ENCODE measurements around the gene COA8. TPM values are rescaled to one million over a fixed set of nuclear protein-coding genes. Genes with fewer than 3 reads are reported as not detected.

The COA8 gene
- total and polyA plus RNA-seq, 9 donors, result 36.6 to 61.2 (median 48.7) TPM

DNA sequence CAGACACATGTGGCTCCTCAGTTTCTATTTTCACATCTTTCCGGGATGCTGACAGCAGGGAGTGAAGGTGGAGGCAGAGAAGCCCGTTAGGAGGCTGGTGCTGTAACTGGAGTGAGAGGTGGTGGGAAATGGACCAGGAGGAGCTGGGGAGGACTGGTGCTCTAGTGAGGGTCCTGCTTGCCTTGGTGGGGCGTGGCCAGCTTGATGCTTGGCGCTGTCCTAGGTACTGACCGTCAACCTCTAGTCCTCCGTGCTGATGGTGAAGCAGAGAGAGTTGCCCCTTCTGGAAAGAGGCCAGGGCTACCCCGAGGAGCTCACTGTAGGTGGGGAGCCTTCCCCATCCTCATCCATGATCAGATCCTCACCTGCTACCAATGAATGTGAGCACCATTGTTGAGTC lies 32.4 kb upstream of the COA8 start:
- H3K36me3 ChIP-seq (ENCODE audit: control insufficient read depth, insufficient read depth, low read length), result peaks cover 22% of the 10 kb centered on the region
- no peak overlapping the region for H3K4me3 ChIP-seq (ENCODE audit: low read length)

DNA sequence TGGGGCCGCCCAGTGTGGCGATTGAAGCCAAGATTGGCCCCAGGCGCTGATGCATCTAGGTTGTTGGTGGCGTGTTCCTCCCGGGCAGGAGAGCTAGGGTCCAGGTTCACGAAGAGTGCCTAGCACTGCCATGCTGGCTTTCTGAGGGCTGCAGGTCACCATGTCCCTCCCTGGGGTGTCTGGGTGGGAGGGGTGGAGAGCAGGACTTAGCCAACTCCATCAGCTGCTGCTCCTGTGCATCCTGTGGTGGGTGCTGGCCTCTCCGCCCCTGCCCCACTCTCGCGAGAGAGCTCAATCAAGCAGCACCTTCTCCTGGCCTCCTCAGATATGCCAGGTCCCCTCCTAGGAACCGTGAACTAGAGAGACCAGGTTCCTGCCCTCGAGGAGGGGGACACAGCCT lies 31.9 kb upstream of the COA8 start:
- no peak overlapping the region for H3K27ac ChIP-seq (ENCODE audit: low read length)
- no peaks in the 10 kb centered on the region for H3K9me3 ChIP-seq (replicated peaks; ENCODE audit: control insufficient read depth, low read depth, low read length)
- peaks cover 42% of the 10 kb centered on the region for H3K4me1 ChIP-seq (ENCODE audit: control insufficient read depth, insufficient read depth, low read length)
- H3K36me3 ChIP-seq (ENCODE audit: control insufficient read depth, insufficient read depth, low read length), result peaks cover 22% of the 10 kb centered on the region
- H3K4me3 ChIP-seq (ENCODE audit: low read length), result no peak overlapping the region
- DNase-seq, result no peak
- H3K27me3 ChIP-seq (ENCODE audit: control insufficient read depth, insufficient read depth, low read length), result no peaks in the 10 kb centered on the region
- 93% methylated on average over 7 of the region's 11 CpGs for WGBS (ENCODE audit: insufficient coverage)

More for the DNA sequence above, 32.4 kb upstream of the COA8 start:
- Histone ChIP-seq H3K9me3 (replicated peaks; ENCODE audit: control insufficient read depth, low read depth, low read length) (no peaks in the 10 kb centered on the region), H3K27ac (ENCODE audit: low read length) (no peak overlapping the region), H3K4me1 (ENCODE audit: control insufficient read depth, insufficient read depth, low read length) (peaks cover 43% of the 10 kb centered on the region), H3K27me3 (ENCODE audit: control insufficient read depth, insufficient read depth, low read length) (no peaks in the 10 kb centered on the region)
- WGBS (ENCODE audit: insufficient coverage), result 43% methylated on average over 7 of the region's 7 CpGs
- no peak for DNase-seq

DNA sequence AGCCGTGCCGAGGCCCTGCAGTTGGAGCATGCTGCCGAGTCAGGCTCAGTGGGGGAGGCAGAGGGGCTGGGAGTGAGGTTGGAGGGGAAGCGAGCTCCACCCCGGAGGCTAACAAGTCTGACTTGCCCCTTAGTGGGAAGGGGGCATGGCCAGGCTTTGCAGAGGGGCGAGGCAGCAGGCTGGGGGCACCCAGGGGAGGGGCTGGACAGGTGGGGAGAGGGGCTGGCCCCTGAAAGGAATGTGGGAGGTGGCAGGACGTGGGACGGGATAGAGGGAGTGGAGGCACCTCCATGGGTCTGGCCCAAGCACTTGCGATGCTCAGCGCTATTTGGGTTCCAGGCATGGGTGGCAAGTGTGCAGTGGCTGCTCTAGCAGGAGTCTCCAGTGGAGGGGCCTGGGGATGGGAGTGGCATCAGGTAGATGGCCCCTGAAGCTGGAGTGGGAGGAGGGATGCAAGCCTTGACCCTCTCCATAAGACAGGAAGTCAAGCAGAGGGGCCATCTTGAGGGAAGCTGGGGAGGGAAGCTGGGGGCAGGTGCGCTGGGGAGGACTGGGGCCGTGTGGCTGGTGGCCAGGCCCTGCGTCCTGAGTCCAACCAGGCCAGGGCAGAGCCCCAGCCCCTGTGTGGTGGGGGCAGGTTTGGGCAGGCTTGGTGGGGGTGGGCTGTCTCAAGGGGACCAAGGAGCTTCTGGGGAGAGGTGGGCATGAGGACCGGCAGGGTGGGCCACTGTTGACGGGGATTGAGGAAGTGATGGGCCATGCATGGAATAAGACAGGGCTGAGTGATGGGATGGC lies 31.1 kb upstream of the COA8 start:
- H3K36me3 ChIP-seq (ENCODE audit: control insufficient read depth, insufficient read depth, low read length), result peaks cover 27% of the 10 kb centered on the region

DNA sequence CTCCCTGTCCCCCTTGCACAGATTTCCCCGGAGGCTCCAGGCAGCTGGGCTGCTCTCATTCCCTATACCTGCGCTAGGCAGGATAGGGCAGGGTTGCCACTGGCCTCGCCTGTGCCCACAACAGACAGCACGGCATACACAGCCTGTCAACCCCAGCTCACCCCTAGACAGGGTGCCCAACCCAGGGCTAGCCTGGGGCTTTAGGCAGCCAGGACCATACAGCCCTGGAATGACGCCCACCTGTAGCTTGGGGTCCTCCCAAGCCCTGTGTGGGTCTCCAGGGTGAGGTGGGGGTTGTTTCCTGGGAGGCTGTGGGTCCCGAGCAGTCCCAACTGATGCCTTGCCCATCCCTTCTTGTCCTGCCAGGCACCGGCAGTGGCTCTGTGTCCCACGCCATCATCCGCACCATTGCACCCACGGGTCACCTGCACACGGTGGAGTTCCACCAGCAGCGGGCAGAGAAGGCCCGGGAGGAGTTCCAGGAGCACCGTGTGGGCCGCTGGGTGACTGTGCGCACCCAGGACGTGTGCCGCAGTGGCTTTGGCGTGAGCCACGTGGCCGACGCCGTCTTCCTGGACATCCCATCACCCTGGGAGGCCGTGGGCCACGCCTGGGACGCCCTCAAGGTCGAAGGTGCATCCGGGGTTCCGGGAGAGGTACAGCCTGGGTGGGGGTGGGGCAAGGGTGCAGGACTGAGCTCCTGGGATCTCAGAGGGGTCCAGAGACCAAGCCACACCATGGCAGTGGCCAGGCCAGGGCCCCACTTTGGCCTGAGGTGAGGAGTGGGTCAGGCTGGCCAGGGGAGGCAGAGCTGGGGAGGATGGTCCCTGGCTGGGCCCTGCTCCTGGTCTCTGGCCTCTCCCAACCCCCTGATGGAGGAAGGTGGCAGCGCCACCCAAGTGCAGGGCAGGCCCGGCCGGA lies 30.3 kb upstream of the COA8 start:
- H3K36me3 ChIP-seq (ENCODE audit: control insufficient read depth, insufficient read depth, low read length), result peaks cover 27% of the 10 kb centered on the region
- no peak for DNase-seq
- H3K27me3 ChIP-seq (ENCODE audit: control insufficient read depth, insufficient read depth, low read length), result no peaks in the 10 kb centered on the region
- H3K9me3 ChIP-seq (replicated peaks; ENCODE audit: control insufficient read depth, low read depth, low read length), result no peaks in the 10 kb centered on the region
- H3K4me3 ChIP-seq (ENCODE audit: low read length), result no peak overlapping the region
- peaks cover 41% of the 10 kb centered on the region for H3K4me1 ChIP-seq (ENCODE audit: control insufficient read depth, insufficient read depth, low read length)
- no peak overlapping the region for H3K27ac ChIP-seq (ENCODE audit: low read length)
- WGBS (ENCODE audit: insufficient coverage), result 91% methylated on average over 27 of the region's 32 CpGs

More for the DNA sequence above, 31.1 kb upstream of the COA8 start:
- H3K9me3 ChIP-seq (replicated peaks; ENCODE audit: control insufficient read depth, low read depth, low read length), result no peaks in the 10 kb centered on the region
- 74% methylated on average over 13 of the region's 15 CpGs for WGBS (ENCODE audit: insufficient coverage)
- peaks cover 39% of the 10 kb centered on the region for H3K4me1 ChIP-seq (ENCODE audit: control insufficient read depth, insufficient read depth, low read length)
- DNase-seq, result no peak
- H3K27me3 ChIP-seq (ENCODE audit: control insufficient read depth, insufficient read depth, low read length), result no peaks in the 10 kb centered on the region
- no peak overlapping the region for H3K4me3 ChIP-seq (ENCODE audit: low read length)
- no peak overlapping the region for H3K27ac ChIP-seq (ENCODE audit: low read length)

DNA sequence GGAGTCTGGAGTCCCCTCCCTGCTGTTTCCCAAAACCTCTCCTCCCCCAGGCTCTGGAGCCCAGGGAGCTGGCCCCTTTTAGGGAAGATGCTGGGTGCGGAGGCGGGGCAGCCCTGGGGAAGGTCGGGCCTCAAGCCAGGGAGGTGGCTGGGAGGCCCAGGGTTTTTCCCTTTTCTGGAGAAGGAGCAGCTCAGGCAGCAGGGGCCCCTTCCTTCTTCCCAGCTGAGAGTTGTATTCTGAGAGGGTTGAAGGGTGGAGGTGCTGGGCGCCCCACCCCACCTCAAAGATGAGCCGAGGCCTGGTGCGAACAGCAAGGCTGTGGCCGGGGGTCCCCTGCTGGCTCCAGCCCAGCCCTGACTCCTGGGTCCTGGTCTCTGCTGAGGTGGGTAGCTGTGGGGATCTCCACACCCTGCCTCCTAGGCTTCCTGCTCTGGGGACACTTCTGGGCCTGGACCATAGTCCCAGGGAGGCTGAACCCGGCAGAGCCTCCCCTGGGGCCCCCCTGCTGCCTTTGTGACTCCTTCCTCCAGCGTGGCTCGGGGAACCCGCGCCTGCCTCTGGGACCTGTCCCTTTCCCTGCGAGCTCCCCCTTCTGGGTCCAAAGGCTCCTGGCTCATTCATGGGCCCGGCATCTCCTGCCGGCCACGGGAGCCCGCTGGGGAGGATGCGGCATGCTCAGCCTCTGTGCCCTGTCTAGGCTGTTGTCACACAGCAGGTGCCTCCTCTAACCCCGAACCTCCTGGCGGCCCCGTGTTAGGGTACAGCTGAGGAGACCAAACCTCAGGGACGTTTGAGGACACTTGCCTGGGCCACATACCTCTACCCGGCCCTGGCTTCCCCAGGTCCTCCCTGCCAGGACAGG lies 29.4 kb upstream of the COA8 start:
- Histone ChIP-seq H3K4me3 (ENCODE audit: low read length) (no peak overlapping the region), H3K27ac (ENCODE audit: low read length) (no peak overlapping the region), H3K27me3 (ENCODE audit: control insufficient read depth, insufficient read depth, low read length) (no peaks in the 10 kb centered on the region), H3K4me1 (ENCODE audit: control insufficient read depth, insufficient read depth, low read length) (peaks cover 41% of the 10 kb centered on the region), H3K36me3 (ENCODE audit: control insufficient read depth, insufficient read depth, low read length) (peaks cover 27% of the 10 kb centered on the region), H3K9me3 (replicated peaks; ENCODE audit: control insufficient read depth, low read depth, low read length) (no peaks in the 10 kb centered on the region)
- WGBS (ENCODE audit: insufficient coverage), result 76% methylated on average over 20 of the region's 23 CpGs
- no peak for DNase-seq

DNA sequence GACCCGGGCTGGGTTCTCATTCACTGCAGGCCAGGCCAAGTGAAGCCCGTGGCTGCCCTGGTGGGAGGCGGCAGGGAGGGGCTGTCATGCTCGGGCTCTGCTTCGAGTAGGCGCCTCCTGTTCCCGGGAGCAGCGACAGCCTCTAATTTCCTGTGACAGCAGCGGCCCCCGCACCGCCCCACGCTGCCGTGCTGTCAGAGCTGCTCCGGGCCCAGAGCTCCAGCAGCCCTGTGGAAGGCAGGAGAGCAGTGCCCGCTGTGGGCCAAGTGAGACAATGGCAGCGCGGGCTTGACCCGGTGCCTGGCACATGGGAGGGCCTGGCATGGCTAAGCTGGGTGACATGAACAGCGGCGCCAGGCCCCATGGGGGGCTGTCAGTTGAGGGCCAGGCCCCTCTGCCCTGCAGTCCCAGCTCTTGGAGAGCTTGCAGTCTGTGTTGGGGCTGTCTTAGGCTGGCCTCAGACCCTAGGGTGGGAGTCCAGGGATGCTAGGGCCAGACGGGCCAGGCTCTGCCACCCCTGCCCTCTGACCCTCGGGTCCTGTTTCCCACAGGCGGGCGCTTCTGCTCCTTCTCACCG lies 28.7 kb upstream of the COA8 start:
- Histone ChIP-seq H3K9me3 (replicated peaks; ENCODE audit: control insufficient read depth, low read depth, low read length) (no peaks in the 10 kb centered on the region), H3K4me3 (ENCODE audit: low read length) (no peak overlapping the region), H3K27ac (ENCODE audit: low read length) (no peak overlapping the region), H3K36me3 (ENCODE audit: control insufficient read depth, insufficient read depth, low read length) (peaks cover 27% of the 10 kb centered on the region), H3K27me3 (ENCODE audit: control insufficient read depth, insufficient read depth, low read length) (no peaks in the 10 kb centered on the region), H3K4me1 (ENCODE audit: control insufficient read depth, insufficient read depth, low read length) (peaks cover 43% of the 10 kb centered on the region)
- 84% methylated on average over 25 of the region's 25 CpGs for WGBS (ENCODE audit: insufficient coverage)
- no peak for DNase-seq

DNA sequence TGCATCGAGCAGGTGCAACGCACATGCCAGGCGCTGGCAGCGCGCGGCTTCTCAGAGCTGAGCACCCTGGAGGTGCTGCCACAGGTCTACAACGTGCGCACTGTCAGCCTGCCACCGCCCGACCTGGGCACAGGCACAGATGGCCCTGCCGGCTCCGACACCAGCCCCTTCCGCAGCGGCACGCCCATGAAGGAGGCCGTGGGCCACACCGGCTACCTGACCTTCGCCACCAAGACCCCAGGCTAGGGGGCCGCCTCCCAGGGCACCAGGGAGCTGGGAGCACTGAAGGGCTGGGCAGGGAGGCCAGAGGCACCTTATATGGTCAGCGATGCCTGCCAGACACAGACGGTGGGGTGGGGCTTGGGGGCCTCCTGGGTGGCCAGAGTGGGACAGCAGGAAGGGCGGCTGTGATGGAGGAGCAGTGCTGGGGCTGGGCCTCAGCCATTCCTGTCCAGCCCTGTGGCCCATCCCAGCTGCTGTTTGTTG lies 28.1 kb upstream of the COA8 start:
- no peaks in the 10 kb centered on the region for H3K27me3 ChIP-seq (ENCODE audit: control insufficient read depth, insufficient read depth, low read length)
- no peak overlapping the region for H3K27ac ChIP-seq (ENCODE audit: low read length)
- no peaks in the 10 kb centered on the region for H3K9me3 ChIP-seq (replicated peaks; ENCODE audit: control insufficient read depth, low read depth, low read length)
- H3K4me1 ChIP-seq (ENCODE audit: control insufficient read depth, insufficient read depth, low read length), result peaks cover 47% of the 10 kb centered on the region
- no peak for DNase-seq
- peaks cover 27% of the 10 kb centered on the region for H3K36me3 ChIP-seq (ENCODE audit: control insufficient read depth, insufficient read depth, low read length)
- 90% methylated on average over 21 of the region's 22 CpGs for WGBS (ENCODE audit: insufficient coverage)
- H3K4me3 ChIP-seq (ENCODE audit: low read length), result no peak overlapping the region

DNA sequence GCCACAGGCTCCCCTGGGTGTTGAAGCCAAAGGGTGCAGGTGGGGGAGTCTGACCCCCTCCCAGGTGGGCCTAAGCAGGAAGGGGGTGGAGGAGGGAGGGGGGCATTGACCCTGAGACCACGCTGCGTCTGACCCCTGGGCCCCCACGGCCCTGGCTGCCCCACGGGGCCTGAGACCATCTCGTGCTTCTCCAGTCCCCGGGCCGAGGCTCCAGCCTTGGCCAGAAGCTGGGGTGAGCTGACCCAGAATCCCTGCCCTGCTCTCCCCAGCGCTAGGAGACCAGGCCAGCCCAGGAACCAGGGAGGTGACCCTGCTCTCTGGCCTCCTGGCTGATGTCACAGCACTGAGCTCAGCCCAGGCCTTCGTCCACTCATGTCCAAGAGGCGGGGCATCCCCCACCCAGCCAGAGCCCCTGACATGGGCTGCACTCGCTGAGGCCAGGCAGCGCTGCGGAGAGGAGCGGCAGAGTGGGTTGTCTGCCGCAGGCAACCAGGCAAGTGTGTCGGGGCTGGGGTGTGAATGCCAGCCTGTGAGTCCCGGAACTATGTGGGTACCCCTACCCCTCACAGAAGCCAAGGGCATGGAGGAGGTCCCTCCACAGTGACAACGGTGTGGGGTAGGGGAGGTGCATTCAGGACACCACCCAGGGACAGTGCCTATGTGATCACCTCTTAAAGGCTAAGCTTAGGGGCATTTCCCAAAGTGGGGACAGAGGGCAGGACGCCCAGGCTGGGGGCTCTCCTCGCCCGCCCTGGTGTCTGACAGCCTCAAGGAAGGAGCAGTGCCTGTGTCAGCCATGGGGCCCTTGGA lies 27.5 kb upstream of the COA8 start:
- WGBS (ENCODE audit: insufficient coverage), result 66% methylated on average over 12 of the region's 21 CpGs
- H3K27ac ChIP-seq (ENCODE audit: low read length), result no peak overlapping the region
- H3K4me3 ChIP-seq (ENCODE audit: low read length), result no peak overlapping the region
- peaks cover 45% of the 10 kb centered on the region for H3K4me1 ChIP-seq (ENCODE audit: control insufficient read depth, insufficient read depth, low read length)
- no peaks in the 10 kb centered on the region for H3K9me3 ChIP-seq (replicated peaks; ENCODE audit: control insufficient read depth, low read depth, low read length)
- H3K27me3 ChIP-seq (ENCODE audit: control insufficient read depth, insufficient read depth, low read length), result no peaks in the 10 kb centered on the region
- peaks cover 23% of the 10 kb centered on the region for H3K36me3 ChIP-seq (ENCODE audit: control insufficient read depth, insufficient read depth, low read length)
- DNase-seq, result no peak
